ENCODE results near the gene ABCB9. TPM values are rescaled to one million over a fixed set of nuclear protein-coding genes. Genes with fewer than 3 reads are reported as not detected.

ABCB9 gene
- total RNA-seq, 1 donor from 2014 or later = 11.6 TPM

- peak within 1 kb of the TSS; percentile 89 for H3K9ac ChIP-seq (ENCODE audit: low read length)
- no peaks in the 10 kb centered on the region for H3K36me3 ChIP-seq (ENCODE audit: insufficient read depth, low read length)
- peak within 1 kb of the TSS; percentile 93 for H3K4me2 ChIP-seq (ENCODE audit: low read length)
- DNase-seq (ENCODE audit: low read depth) (peak; percentile 36), FAIRE-seq (no peak)
- Mint-ChIP-seq H3K4me3 (ENCODE audit: unreplicated experiment) (peak within 1 kb of the TSS; percentile 90), H3K4me1 (ENCODE audit: low read depth, unreplicated experiment) (peaks cover 31% of the 10 kb centered on the region), H3K36me3 (ENCODE audit: low read depth, unreplicated experiment) (peaks cover 3% of the 10 kb centered on the region), H3K27ac (ENCODE audit: unreplicated experiment) (peak within 1 kb of the TSS; percentile 86), H3K9me3 (ENCODE audit: unreplicated experiment) (no peaks in the 10 kb centered on the region), H3K27me3 (ENCODE audit: low read depth, unreplicated experiment) (no peaks in the 10 kb centered on the region)
- H3K27me3 ChIP-seq (ENCODE audit: insufficient read depth, low read length) = no peaks in the 10 kb centered on the region
- H4K20me1 ChIP-seq (ENCODE audit: insufficient read depth, low read length) = peaks cover 28% of the 10 kb centered on the region
- TF ChIP-seq EZH2 (IDR thresholded peaks at IDR 0.05; ENCODE audit: insufficient read depth, low read length) = no peak
- TF ChIP-seq, protein P1, sequence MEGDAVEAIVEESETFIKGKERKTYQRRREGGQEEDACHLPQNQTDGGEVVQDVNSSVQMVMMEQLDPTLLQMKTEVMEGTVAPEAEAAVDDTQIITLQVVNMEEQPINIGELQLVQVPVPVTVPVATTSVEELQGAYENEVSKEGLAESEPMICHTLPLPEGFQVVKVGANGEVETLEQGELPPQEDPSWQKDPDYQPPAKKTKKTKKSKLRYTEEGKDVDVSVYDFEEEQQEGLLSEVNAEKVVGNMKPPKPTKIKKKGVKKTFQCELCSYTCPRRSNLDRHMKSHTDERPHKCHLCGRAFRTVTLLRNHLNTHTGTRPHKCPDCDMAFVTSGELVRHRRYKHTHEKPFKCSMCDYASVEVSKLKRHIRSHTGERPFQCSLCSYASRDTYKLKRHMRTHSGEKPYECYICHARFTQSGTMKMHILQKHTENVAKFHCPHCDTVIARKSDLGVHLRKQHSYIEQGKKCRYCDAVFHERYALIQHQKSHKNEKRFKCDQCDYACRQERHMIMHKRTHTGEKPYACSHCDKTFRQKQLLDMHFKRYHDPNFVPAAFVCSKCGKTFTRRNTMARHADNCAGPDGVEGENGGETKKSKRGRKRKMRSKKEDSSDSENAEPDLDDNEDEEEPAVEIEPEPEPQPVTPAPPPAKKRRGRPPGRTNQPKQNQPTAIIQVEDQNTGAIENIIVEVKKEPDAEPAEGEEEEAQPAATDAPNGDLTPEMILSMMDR (IDR thresholded peaks at IDR 0.05; ENCODE audit: insufficient read depth, low read depth, low read length) = no peak
- peaks cover 53% of the 10 kb centered on the region for H3K4me1 ChIP-seq (ENCODE audit: insufficient read depth, low read length)
- no peaks in the 10 kb centered on the region for H3K9me3 ChIP-seq (ENCODE audit: insufficient read depth, low read depth, low read length)
- peaks cover 80% of the 10 kb centered on the region for H3K79me2 ChIP-seq (ENCODE audit: insufficient read depth, low read length)
- peak within 1 kb of the TSS; percentile 67 for H3K27ac ChIP-seq (ENCODE audit: low read depth, low read length)
- peak within 1 kb of the TSS; percentile 57 for H2AFZ ChIP-seq (ENCODE audit: low read depth, low read length)
- peak within 1 kb of the TSS; percentile 83 for H3K4me3 ChIP-seq (ENCODE audit: insufficient read depth, low read depth, low read length)
Observed at GRCh38 chr12:122980183-122981035, 14.1 kb upstream of the ABCB9 start, which contains the start of gene ARL6IP4. Gene ARL6IP4, plus strand, starts transcription at chr12:122980681. Its CDS starts 459 bp downstream, at chr12:122981140.

DNA sequence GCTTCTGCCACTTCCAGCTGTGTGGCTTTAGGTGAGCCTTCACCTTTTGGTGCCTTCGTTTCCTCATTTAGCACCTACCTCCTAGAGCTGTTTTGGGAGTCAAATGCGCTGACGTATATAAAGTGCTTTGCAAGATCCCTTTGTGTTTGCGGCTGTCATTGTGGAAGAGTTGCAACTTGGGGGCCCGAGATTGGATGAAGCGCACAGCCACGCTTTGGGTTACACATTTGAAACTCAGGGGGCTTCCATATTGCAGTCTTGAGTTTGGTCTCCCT lies 13.6 kb upstream of the ABCB9 start:
- no peak for DNase-seq (ENCODE audit: low read depth)
- Histone ChIP-seq H3K4me2 (ENCODE audit: low read length) (peak overlapping the region; percentile 93), H3K36me3 (ENCODE audit: insufficient read depth, low read length) (no peaks in the 10 kb centered on the region), H3K27me3 (ENCODE audit: insufficient read depth, low read length) (no peaks in the 10 kb centered on the region), H3K4me1 (ENCODE audit: insufficient read depth, low read length) (peaks cover 52% of the 10 kb centered on the region), H2AFZ (ENCODE audit: low read depth, low read length) (peak overlapping the region; percentile 57), H4K20me1 (ENCODE audit: insufficient read depth, low read length) (peaks cover 28% of the 10 kb centered on the region), H3K4me3 (ENCODE audit: insufficient read depth, low read depth, low read length) (peak overlapping the region; percentile 83), H3K9ac (ENCODE audit: low read length) (peak overlapping the region; percentile 89), H3K9me3 (ENCODE audit: insufficient read depth, low read depth, low read length) (no peaks in the 10 kb centered on the region), H3K79me2 (ENCODE audit: insufficient read depth, low read length) (peaks cover 83% of the 10 kb centered on the region), H3K27ac (ENCODE audit: low read depth, low read length) (peak overlapping the region; percentile 67)
- peaks cover 3% of the 10 kb centered on the region for H3K36me3 Mint-ChIP-seq (ENCODE audit: low read depth, unreplicated experiment)
- no peaks in the 10 kb centered on the region for H3K9me3 Mint-ChIP-seq (ENCODE audit: unreplicated experiment)
- H3K4me3 Mint-ChIP-seq (ENCODE audit: unreplicated experiment) = peak overlapping the region; percentile 85
- peaks cover 31% of the 10 kb centered on the region for H3K4me1 Mint-ChIP-seq (ENCODE audit: low read depth, unreplicated experiment)
- no peaks in the 10 kb centered on the region for H3K27me3 Mint-ChIP-seq (ENCODE audit: low read depth, unreplicated experiment)
- FAIRE-seq = no peak
- H3K27ac Mint-ChIP-seq (ENCODE audit: unreplicated experiment) = peak overlapping the region; percentile 78
- TF ChIP-seq, protein P1 (IDR thresholded peaks at IDR 0.05; ENCODE audit: insufficient read depth, low read depth, low read length) = no peak
- TF ChIP-seq EZH2 (IDR thresholded peaks at IDR 0.05; ENCODE audit: insufficient read depth, low read length) = no peak
